ENCODE measurements around the gene TPK1. TPM values are rescaled to one million over a fixed set of nuclear protein-coding genes. Genes with fewer than 3 reads are reported as not detected.
"Not testable (repeated sequence)": the region's sequence is repeated elsewhere in the genome, so short reads cannot be mapped to it uniquely, and the experiment has no call there.

The TPK1 gene
- total RNA-seq, 1 donor from 2014 or later = 7.3 TPM

GRCh38 chr7:144427539-144427938, 408.3 kb downstream of the TPK1 start:
- not testable (repeated sequence) for H3K27me3 ChIP-seq (ENCODE audit: control insufficient read depth in 3 of 3, insufficient read depth in 3 of 3, low read length in 3 of 3); H3K36me3 ChIP-seq (ENCODE audit: control insufficient read depth in 3 of 3, insufficient read depth in 3 of 3, low read length in 3 of 3); H3K4me1 ChIP-seq (ENCODE audit: control insufficient read depth in 3 of 3, insufficient read depth in 3 of 3, low read length in 3 of 3); H3K9ac ChIP-seq (ENCODE audit: low read depth in 1 of 3, low read length in 3 of 3); H3K27ac ChIP-seq (ENCODE audit: low read depth, low read length); H3K9me3 ChIP-seq (ENCODE audit: control insufficient read depth in 3 of 3, low read length in 3 of 3); H3K4me3 ChIP-seq (ENCODE audit: low read length in 3 of 3)

GRCh38 chr7:144418931-144419330, 416.9 kb downstream of the TPK1 start:
- not testable (repeated sequence) for H3K4me3 ChIP-seq (ENCODE audit: low read length in 3 of 3); H3K9ac ChIP-seq (ENCODE audit: low read depth in 1 of 3, low read length in 3 of 3); H3K4me1 ChIP-seq (ENCODE audit: control insufficient read depth in 3 of 3, insufficient read depth in 3 of 3, low read length in 3 of 3); H3K27me3 ChIP-seq (ENCODE audit: control insufficient read depth in 3 of 3, insufficient read depth in 3 of 3, low read length in 3 of 3); H3K36me3 ChIP-seq (ENCODE audit: control insufficient read depth in 3 of 3, insufficient read depth in 3 of 3, low read length in 3 of 3); H3K9me3 ChIP-seq (ENCODE audit: control insufficient read depth in 3 of 3, low read length in 3 of 3); H3K27ac ChIP-seq (ENCODE audit: low read depth, low read length)

- Histone ChIP-seq H3K9ac (ENCODE audit: low read depth in 1 of 3, low read length in 3 of 3) (no peak overlapping the region), H3K4me1 (ENCODE audit: control insufficient read depth in 3 of 3, insufficient read depth in 3 of 3, low read length in 3 of 3) (no peaks in the 10 kb centered on the region), H3K9me3 (ENCODE audit: control insufficient read depth in 3 of 3, low read length in 3 of 3) (no peaks in the 10 kb centered on the region), H3K27ac (ENCODE audit: low read depth, low read length) (no peak overlapping the region), H3K4me3 (ENCODE audit: low read length in 3 of 3) (no peak overlapping the region), H3K27me3 (ENCODE audit: control insufficient read depth in 3 of 3, insufficient read depth in 3 of 3, low read length in 3 of 3) (peaks cover 0 to 6% (median 0%) of the 10 kb centered on the region in 3 donors), H3K36me3 (ENCODE audit: control insufficient read depth in 3 of 3, insufficient read depth in 3 of 3, low read length in 3 of 3) (no peaks in the 10 kb centered on the region)
Measured at GRCh38 chr7:144416341-144416740, 419.5 kb downstream of the TPK1 start.

- Histone ChIP-seq H3K4me1 (ENCODE audit: control insufficient read depth in 3 of 3, insufficient read depth in 3 of 3, low read length in 3 of 3) (no peaks in the 10 kb centered on the region), H3K9me3 (ENCODE audit: control insufficient read depth in 3 of 3, low read length in 3 of 3) (no peaks in the 10 kb centered on the region), H3K36me3 (ENCODE audit: control insufficient read depth in 3 of 3, insufficient read depth in 3 of 3, low read length in 3 of 3) (no peaks in the 10 kb centered on the region), H3K4me3 (ENCODE audit: low read length in 3 of 3) (no peak overlapping the region), H3K9ac (ENCODE audit: low read depth in 1 of 3, low read length in 3 of 3) (no peak overlapping the region), H3K27ac (ENCODE audit: low read depth, low read length) (no peak overlapping the region), H3K27me3 (ENCODE audit: control insufficient read depth in 3 of 3, insufficient read depth in 3 of 3, low read length in 3 of 3) (peaks cover 0 to 6% (median 0%) of the 10 kb centered on the region in 3 donors)
Measured at GRCh38 chr7:144415858-144416257, 420.0 kb downstream of the TPK1 start.

- no peaks in the 10 kb centered on the region for H3K36me3 ChIP-seq (ENCODE audit: control insufficient read depth in 3 of 3, insufficient read depth in 3 of 3, low read length in 3 of 3)
- no peaks in the 10 kb centered on the region for H3K9me3 ChIP-seq (ENCODE audit: control insufficient read depth in 3 of 3, low read length in 3 of 3)
Measured at GRCh38 chr7:144414815-144415214, 421.0 kb downstream of the TPK1 start.

GRCh38 chr7:144410441-144410840, 425.4 kb downstream of the TPK1 start:
- Histone ChIP-seq H3K9ac (ENCODE audit: low read depth in 1 of 3, low read length in 3 of 3) (no peak overlapping the region), H3K27ac (ENCODE audit: low read depth, low read length) (no peak overlapping the region), H3K36me3 (ENCODE audit: control insufficient read depth in 3 of 3, insufficient read depth in 3 of 3, low read length in 3 of 3) (no peaks in the 10 kb centered on the region), H3K4me3 (ENCODE audit: low read length in 3 of 3) (no peak overlapping the region), H3K27me3 (ENCODE audit: control insufficient read depth in 3 of 3, insufficient read depth in 3 of 3, low read length in 3 of 3) (peaks cover 3 to 6% (median 5%) of the 10 kb centered on the region in 3 donors), H3K4me1 (ENCODE audit: control insufficient read depth in 3 of 3, insufficient read depth in 3 of 3, low read length in 3 of 3) (no peaks in the 10 kb centered on the region), H3K9me3 (ENCODE audit: control insufficient read depth in 3 of 3, low read length in 3 of 3) (no peaks in the 10 kb centered on the region)

More at GRCh38 chr7:144414815-144415214, 421.0 kb downstream of the TPK1 start:
- H3K4me1 ChIP-seq (ENCODE audit: control insufficient read depth in 3 of 3, insufficient read depth in 3 of 3, low read length in 3 of 3) = no peaks in the 10 kb centered on the region
- H3K27me3 ChIP-seq (ENCODE audit: control insufficient read depth in 3 of 3, insufficient read depth in 3 of 3, low read length in 3 of 3) = peaks cover under 1 to 6% (median 5%) of the 10 kb centered on the region in 3 donors
- no peak overlapping the region for H3K9ac ChIP-seq (ENCODE audit: low read depth in 1 of 3, low read length in 3 of 3)
- H3K27ac ChIP-seq (ENCODE audit: low read depth, low read length) = no peak overlapping the region
- no peak overlapping the region for H3K4me3 ChIP-seq (ENCODE audit: low read length in 3 of 3)

- H3K9me3 ChIP-seq (ENCODE audit: control insufficient read depth in 3 of 3, low read length in 3 of 3) = no peaks in the 10 kb centered on the region
- H3K27me3 ChIP-seq (ENCODE audit: control insufficient read depth in 3 of 3, insufficient read depth in 3 of 3, low read length in 3 of 3) = peaks cover 0 to 5% (median 3%) of the 10 kb centered on the region in 3 donors
- no peaks in the 10 kb centered on the region for H3K4me1 ChIP-seq (ENCODE audit: control insufficient read depth in 3 of 3, insufficient read depth in 3 of 3, low read length in 3 of 3)
- no peak overlapping the region for H3K27ac ChIP-seq (ENCODE audit: low read depth, low read length)
- H3K9ac ChIP-seq (ENCODE audit: low read depth in 1 of 3, low read length in 3 of 3) = no peak overlapping the region
- no peak overlapping the region for H3K4me3 ChIP-seq (ENCODE audit: low read length in 3 of 3)
- no peaks in the 10 kb centered on the region for H3K36me3 ChIP-seq (ENCODE audit: control insufficient read depth in 3 of 3, insufficient read depth in 3 of 3, low read length in 3 of 3)
Measured at GRCh38 chr7:144408121-144408520, 427.7 kb downstream of the TPK1 start.

- H3K9ac ChIP-seq (ENCODE audit: low read depth in 1 of 3, low read length in 3 of 3) = no peak overlapping the region
- no peaks in the 10 kb centered on the region for H3K36me3 ChIP-seq (ENCODE audit: control insufficient read depth in 3 of 3, insufficient read depth in 3 of 3, low read length in 3 of 3)
- H3K4me3 ChIP-seq (ENCODE audit: low read length in 3 of 3) = no peak overlapping the region
- H3K27ac ChIP-seq (ENCODE audit: low read depth, low read length) = no peak overlapping the region
- peaks cover 0 to 5% (median 3%) of the 10 kb centered on the region in 3 donors for H3K27me3 ChIP-seq (ENCODE audit: control insufficient read depth in 3 of 3, insufficient read depth in 3 of 3, low read length in 3 of 3)
- no peaks in the 10 kb centered on the region for H3K9me3 ChIP-seq (ENCODE audit: control insufficient read depth in 3 of 3, low read length in 3 of 3)
- no peaks in the 10 kb centered on the region for H3K4me1 ChIP-seq (ENCODE audit: control insufficient read depth in 3 of 3, insufficient read depth in 3 of 3, low read length in 3 of 3)
Measured at GRCh38 chr7:144407266-144407931, 428.5 kb downstream of the TPK1 start.

GRCh38 chr7:144404946-144405345, 430.9 kb downstream of the TPK1 start:
- no peaks in the 10 kb centered on the region for H3K36me3 ChIP-seq (ENCODE audit: control insufficient read depth in 3 of 3, insufficient read depth in 3 of 3, low read length in 3 of 3)

GRCh38 chr7:144403649-144404061, 432.2 kb downstream of the TPK1 start, which contains the start of gene NOBOX:
Gene NOBOX (minus strand): TSS chr7:144403693.
- Histone ChIP-seq H3K4me1 (ENCODE audit: control insufficient read depth in 3 of 3, insufficient read depth in 3 of 3, low read length in 3 of 3) (no peaks in the 10 kb centered on the region), H3K27ac (ENCODE audit: low read depth, low read length) (no peak within 1 kb of the TSS), H3K9me3 (ENCODE audit: control insufficient read depth in 3 of 3, low read length in 3 of 3) (no peaks in the 10 kb centered on the region), H3K36me3 (ENCODE audit: control insufficient read depth in 3 of 3, insufficient read depth in 3 of 3, low read length in 3 of 3) (no peaks in the 10 kb centered on the region), H3K27me3 (ENCODE audit: control insufficient read depth in 3 of 3, insufficient read depth in 3 of 3, low read length in 3 of 3) (peaks cover 0 to 2% (median 0%) of the 10 kb centered on the region in 3 donors), H3K9ac (ENCODE audit: low read depth in 1 of 3, low read length in 3 of 3) (no peak within 1 kb of the TSS), H3K4me3 (ENCODE audit: low read length in 3 of 3) (no peak within 1 kb of the TSS)

More at GRCh38 chr7:144404946-144405345, 430.9 kb downstream of the TPK1 start:
- no peak overlapping the region for H3K9ac ChIP-seq (ENCODE audit: low read depth in 1 of 3, low read length in 3 of 3)
- H3K27ac ChIP-seq (ENCODE audit: low read depth, low read length) = no peak overlapping the region
- no peaks in the 10 kb centered on the region for H3K4me1 ChIP-seq (ENCODE audit: control insufficient read depth in 3 of 3, insufficient read depth in 3 of 3, low read length in 3 of 3)
- no peak overlapping the region for H3K4me3 ChIP-seq (ENCODE audit: low read length in 3 of 3)
- no peaks in the 10 kb centered on the region for H3K9me3 ChIP-seq (ENCODE audit: control insufficient read depth in 3 of 3, low read length in 3 of 3)
- H3K27me3 ChIP-seq (ENCODE audit: control insufficient read depth in 3 of 3, insufficient read depth in 3 of 3, low read length in 3 of 3) = peaks cover 0 to 3% (median 0%) of the 10 kb centered on the region in 3 donors
